GM12878 (cell line): Measurements from ENCODE around the gene GARS1. TPM values are rescaled to one million over a fixed set of nuclear protein-coding genes. Genes with fewer than 3 reads are reported as not detected.

Source experiments
- ATAC-seq: fragments of 200-7000 bp; cut with Tn5 transposase; 3 replicates; pipeline ENCODE4 v1.9.1; 2020; ENCODE audit warnings: mild to moderate bottlenecking, moderate library complexity
- BruUV-seq: library from RNA; stranded (reverse); fragments of 400-500 nt; replicated peaks from 2 replicates; lab custom pipeline; 2021; lab: Mats Ljungman, UMichigan
- CTCF ChIA-PET: fragments of 300-600 bp; sonication (Branson Sonifier 250); formaldehyde crosslinking; extraction: SDS; loops from one replicate; lab custom pipeline; 2021; ENCODE audit warnings: inconsistent platforms; lab: Yijun Ruan, JAX
- POLR2A ChIA-PET: fragments of 350-600 bp; formaldehyde crosslinking; extraction: SDS; loops from one replicate; lab custom pipeline; 2021; ENCODE audit warnings: inconsistent platforms; lab: Charles Lee
- RAD21 ChIA-PET: fragments of 300-600 bp; sonication (Branson Sonifier 250); formaldehyde crosslinking; loops from one replicate; lab custom pipeline; 2023; ENCODE audit warnings: antibody characterized with exemption; ENCODE audit not compliant: unreplicated experiment; lab: Charles Lee
- SMC1A ChIA-PET: fragments of 300-600 bp; sonication (Branson Sonifier 250); formaldehyde crosslinking; loops from one replicate; lab custom pipeline; 2023; ENCODE audit not compliant: unreplicated experiment, uncharacterized antibody; lab: Charles Lee
- DNase-seq: peaks from one replicate; pipeline ENCODE4 v3.0.0-alpha.2; 2011; ENCODE audit warnings: low read depth, low spot score
- FAIRE-seq: peaks from 3 replicates; lab custom pipeline; 2011; peaks lifted over from hg19 to GRCh38; lab: Jason Lieb, UNC
- H2AFZ ChIP-seq: 2 replicates; pipeline ENCODE4 v1.6.0; 2011; ENCODE audit warnings: low read depth, low read length, control low read depth; ENCODE audit not compliant: control insufficient read depth
- H3K27ac ChIP-seq: 2 replicates; pipeline ENCODE4 v1.5.1; 2011; ENCODE audit warnings: control low read depth; ENCODE audit not compliant: control insufficient read depth, insufficient read depth
- H3K27me3 ChIP-seq, 2 experiments: replicated peaks in 1 of 2; 2 replicates each; pipeline versions ENCODE4 v1.6.0 to v1.6.1; 2011; ENCODE audit warnings: low read length in 1 of 2; ENCODE audit not compliant: control insufficient read depth in 2 of 2, insufficient read depth in 2 of 2
- H3K36me3 ChIP-seq, 2 experiments: 2 replicates each; pipeline ENCODE4 v1.5.1; 2011; ENCODE audit warnings: low read length in 1 of 2; ENCODE audit not compliant: control insufficient read depth in 2 of 2, insufficient read depth in 2 of 2
- H3K4me1 ChIP-seq: 2 replicates; pipeline ENCODE4 v1.6.1; 2011; ENCODE audit warnings: mild to moderate bottlenecking, low read length, moderate library complexity, mixed read lengths; ENCODE audit not compliant: control insufficient read depth, insufficient read depth
- H3K4me2 ChIP-seq: 2 replicates; pipeline ENCODE4 v1.6.0; 2011; ENCODE audit warnings: control low read depth; ENCODE audit not compliant: control insufficient read depth, insufficient read depth
- H3K4me3 ChIP-seq: fragments of 200-600 bp; sonication (generic); 2 replicates; pipeline ENCODE4 v1.5.1; 2016
- H3K79me2 ChIP-seq: 2 replicates; pipeline ENCODE4 v1.6.0; 2011; ENCODE audit warnings: low read length; ENCODE audit not compliant: control insufficient read depth, insufficient read depth
- H3K9ac ChIP-seq: 2 replicates; pipeline ENCODE4 v1.8.0; 2011; ENCODE audit warnings: low read length, control low read depth, mixed read lengths; ENCODE audit not compliant: control insufficient read depth, insufficient read depth
- H3K9me3 ChIP-seq: replicated peaks from 3 replicates; pipeline ENCODE4 v1.5.1; 2011; ENCODE audit warnings: mild to moderate bottlenecking, low read length; ENCODE audit not compliant: control insufficient read depth, insufficient read depth
- H4K20me1 ChIP-seq: 2 replicates; pipeline ENCODE4 v1.6.0; 2011; ENCODE audit not compliant: control insufficient read depth, insufficient read depth
- CHD4 ChIP-seq: fragments of 200-600 bp; sonication (generic); IDR thresholded peaks from 2 replicates; pipeline ENCODE4 v1.6.1; 2016; ENCODE audit warnings: mild to moderate bottlenecking
- ESRRA ChIP-seq: IDR thresholded peaks from 2 replicates; pipeline ENCODE4 v1.6.1; 2012; ENCODE audit warnings: mild to moderate bottlenecking, low read length, improper control_type of control experiment
- HCFC1 ChIP-seq: fragments of 150-350 bp; IDR thresholded peaks from 2 replicates; pipeline ENCODE4 v1.6.1; 2014; ENCODE audit warnings: low read length
- HDAC6 ChIP-seq: fragments of 200-600 bp; sonication (generic); IDR thresholded peaks from one replicate; pipeline ENCODE4 v1.8.0; 2017; ENCODE audit warnings: antibody characterized with exemption; ENCODE audit not compliant: unreplicated experiment
- IRF4 ChIP-seq: IDR thresholded peaks from 2 replicates; pipeline ENCODE4 v1.6.1; 2011; ENCODE audit warnings: low read depth, low read length
- JUNB ChIP-seq: IDR thresholded peaks from 2 replicates; pipeline ENCODE4 v1.6.1; 2016; ENCODE audit warnings: antibody characterized with exemption, mild to moderate bottlenecking
- MEF2A ChIP-seq: IDR thresholded peaks from 2 replicates; pipeline ENCODE4 v1.6.1; 2011; ENCODE audit warnings: low read depth, mild to moderate bottlenecking, low read length, moderate library complexity; ENCODE audit not compliant: insufficient read depth
- NFIC ChIP-seq: IDR thresholded peaks from 2 replicates; pipeline ENCODE4 v1.6.1; 2012; ENCODE audit warnings: low read depth, mild to moderate bottlenecking, inconsistent platforms, low read length, moderate library complexity
- NR2C2 ChIP-seq: IDR thresholded peaks from 2 replicates; pipeline ENCODE4 v1.6.1; 2011; ENCODE audit warnings: borderline replicate concordance, low read depth; ENCODE audit not compliant: control insufficient read depth, insufficient read length
- POLR2A ChIP-seq: IDR thresholded peaks from 2 replicates; pipeline ENCODE4 v1.6.1; 2011; ENCODE audit warnings: low read depth, mild to moderate bottlenecking, low read length
- WGBS: methylation state at CpG from one replicate; pipeline ENCODE4 v1.1.6; 2016; ENCODE audit warnings: low lambda C conversion rate; ENCODE audit not compliant: insufficient replicate concordance, insufficient coverage; ENCODE audit errors: missing lambda C conversion rate; 5-methylcytosine and 5-hydroxymethylcytosine counted together
- in situ Hi-C: fragments of 300-500 bp; cut with MboI; formaldehyde crosslinking; loops from 9 replicates; pipeline ENCODE4 v1.14.3; 2018; ENCODE audit warnings: mixed read lengths
- intact Hi-C: fragments of 100-400 bp; cut with micrococcal nuclease; formaldehyde crosslinking; loops from one replicate; pipeline ENCODE4 v1.14.2; 2022; ENCODE audit not compliant: unreplicated experiment
- polyA plus RNA-seq, 11 experiments: library from polyadenylated mRNA; depleted of rRNA in 4 of 11; unstranded in 6 of 11; stranded (reverse) in 5 of 11; fragments of >200 nt; fragmentation: Nextera tagmentation in 4 of 11; fragmentation: Illumina TruSeq in 1 of 11; extraction: Ambion mirVana in 4 of 11; extraction: Trizol in 1 of 11; gene quantifications; 1 replicate in 1 of 11; 2 replicates in 10 of 11; pipeline versions ENCODE4 v1.2.1 to v1.2.3, GENCODE V29; 2011 to 2016; ENCODE audit warnings: inconsistent platforms in 2 of 11, missing spikeins in 2 of 11, low read depth in 1 of 11
- total RNA-seq, 4 experiments: library from RNA; depleted of rRNA in 3 of 4; stranded (reverse); fragments of >200 nt in 3 of 4; fragmentation: Illumina TruSeq in 1 of 4; extraction: Trizol in 1 of 4; gene quantifications; 2 replicates each; pipeline versions ENCODE4 v1.2.1 to v1.2.3, GENCODE V29; 2013 to 2021
- TF ChIP-seq, protein P1 (sequence below): fragments of 450-650 bp; IDR thresholded peaks from 2 replicates; pipeline ENCODE4 v1.6.1; 2018; ENCODE audit warnings: borderline replicate concordance, mild to moderate bottlenecking; ENCODE audit not compliant: partially characterized antibody

GARS1 gene
- total and polyA plus RNA-seq, 10 of the 15 experiments (the other 5 are each of a cell fraction or from before 2014, with no cell fraction given): 120 to 361 (median 187) TPM

DNA sequence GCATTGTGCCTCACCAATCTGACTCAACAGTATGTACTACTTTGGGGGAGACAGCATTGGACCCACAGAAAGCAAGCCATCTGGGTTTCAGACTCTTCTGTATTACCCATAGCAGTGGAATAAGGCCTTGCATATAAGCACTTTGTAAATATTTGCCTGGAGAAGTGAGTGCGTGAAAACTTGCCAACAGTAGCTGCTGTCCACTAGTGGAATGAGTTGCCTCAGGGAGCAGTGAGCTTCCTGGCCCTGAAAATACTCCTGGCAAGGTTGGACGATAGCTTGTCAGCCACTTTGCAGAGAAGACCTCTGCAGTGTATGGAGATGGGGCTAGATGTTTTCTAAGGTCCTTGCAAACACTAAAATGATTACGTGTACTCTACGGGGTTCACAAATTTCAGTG lies 21.6 kb downstream of the GARS1 start (continued):
- TF ChIP-seq CHD4: no peak
- no peak for TF ChIP-seq HDAC6
- TF ChIP-seq NFIC: no peak
- TF ChIP-seq MEF2A: no peak
- TF ChIP-seq IRF4: no peak
- TF ChIP-seq NR2C2: no peak
- TF ChIP-seq HCFC1: no peak

DNA sequence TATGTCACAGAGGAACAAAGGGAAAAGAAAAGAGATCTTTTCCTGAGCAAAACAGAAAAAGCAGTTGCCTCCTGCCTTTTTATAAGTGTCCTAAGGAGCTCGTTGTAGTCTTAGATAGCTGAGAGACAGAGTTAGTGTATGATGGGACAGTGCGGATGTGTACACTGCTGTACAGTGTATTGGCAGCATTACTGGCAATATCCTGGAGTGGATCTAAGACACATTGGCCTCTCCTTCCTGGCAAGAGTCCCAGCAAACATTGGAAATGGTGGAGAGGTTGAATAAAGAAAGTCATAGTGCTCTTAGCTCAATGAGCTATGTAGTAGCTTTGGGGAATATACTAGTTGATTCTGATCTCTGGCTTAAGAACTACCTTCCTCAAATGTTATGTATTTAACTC lies 22.7 kb downstream of the GARS1 start:
- FAIRE-seq: peak; percentile 31
- H3K36me3 ChIP-seq: peaks cover 20 to 52% of the 10 kb centered on the region in 2 experiments
- CTCF ChIA-PET: no interaction called here
- no TSS peak for BruUV-seq
- DNase-seq: no peak
- intact Hi-C loops: no loop called here
- POLR2A ChIA-PET: no interaction called here
- ATAC-seq: no peak
- no peak overlapping the region for H2AFZ ChIP-seq
- no peaks in the 10 kb centered on the region for H4K20me1 ChIP-seq
- no peak overlapping the region for H3K4me3 ChIP-seq
- no peak overlapping the region for H3K9ac ChIP-seq
- no peaks in the 10 kb centered on the region for H3K4me1 ChIP-seq
- in situ Hi-C loops: no loop called here
- WGBS: 98% methylated on average over 2 of the region's 2 CpGs
- no peak overlapping the region for H3K27ac ChIP-seq
- TF ChIP-seq, protein P1, sequence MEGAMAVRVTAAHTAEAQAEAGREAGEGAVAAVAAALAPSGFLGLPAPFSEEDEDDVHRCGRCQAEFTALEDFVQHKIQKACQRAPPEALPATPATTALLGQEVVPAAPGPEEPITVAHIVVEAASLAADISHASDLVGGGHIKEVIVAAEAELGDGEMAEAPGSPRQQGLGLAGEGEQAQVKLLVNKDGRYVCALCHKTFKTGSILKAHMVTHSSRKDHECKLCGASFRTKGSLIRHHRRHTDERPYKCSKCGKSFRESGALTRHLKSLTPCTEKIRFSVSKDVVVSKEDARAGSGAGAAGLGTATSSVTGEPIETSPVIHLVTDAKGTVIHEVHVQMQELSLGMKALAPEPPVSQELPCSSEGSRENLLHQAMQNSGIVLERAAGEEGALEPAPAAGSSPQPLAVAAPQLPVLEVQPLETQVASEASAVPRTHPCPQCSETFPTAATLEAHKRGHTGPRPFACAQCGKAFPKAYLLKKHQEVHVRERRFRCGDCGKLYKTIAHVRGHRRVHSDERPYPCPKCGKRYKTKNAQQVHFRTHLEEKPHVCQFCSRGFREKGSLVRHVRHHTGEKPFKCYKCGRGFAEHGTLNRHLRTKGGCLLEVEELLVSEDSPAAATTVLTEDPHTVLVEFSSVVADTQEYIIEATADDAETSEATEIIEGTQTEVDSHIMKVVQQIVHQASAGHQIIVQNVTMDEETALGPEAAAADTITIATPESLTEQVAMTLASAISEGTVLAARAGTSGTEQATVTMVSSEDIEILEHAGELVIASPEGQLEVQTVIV: no peak
- peak; percentile 4; the same call in 1 of the 2 replicates for TF ChIP-seq POLR2A
- no peak for TF ChIP-seq JUNB
- TF ChIP-seq ESRRA: no peak
- no peaks in the 10 kb centered on the region; the same call in 1 of the 2 replicates for H3K79me2 ChIP-seq
- no peak overlapping the region for H3K4me2 ChIP-seq
- no peaks in the 10 kb centered on the region for H3K27me3 ChIP-seq
- H3K9me3 ChIP-seq: no peaks in the 10 kb centered on the region
- SMC1A ChIA-PET: interaction anchor here (0.9 kb wide), 1 partner anchor 14 kb away, joined by 3 read pairs; no protein-coding TSS in a partner anchor
- RAD21 ChIA-PET: no interaction called here
